GM10266 (cell line): Measurements from ENCODE around the gene FNDC3B.

Source experiments
- DNase-seq: peaks from one replicate; pipeline ENCODE4 v3.0.0; 2012; ENCODE audit errors: extremely low spot score
- CTCF ChIP-seq: IDR thresholded peaks from 2 replicates; pipeline ENCODE4 v1.5.1; 2012; ENCODE audit warnings: mild to moderate bottlenecking, low read depth; ENCODE audit not compliant: control insufficient read depth, insufficient read depth; ENCODE audit errors: missing control alignments

The FNDC3B gene

DNA sequence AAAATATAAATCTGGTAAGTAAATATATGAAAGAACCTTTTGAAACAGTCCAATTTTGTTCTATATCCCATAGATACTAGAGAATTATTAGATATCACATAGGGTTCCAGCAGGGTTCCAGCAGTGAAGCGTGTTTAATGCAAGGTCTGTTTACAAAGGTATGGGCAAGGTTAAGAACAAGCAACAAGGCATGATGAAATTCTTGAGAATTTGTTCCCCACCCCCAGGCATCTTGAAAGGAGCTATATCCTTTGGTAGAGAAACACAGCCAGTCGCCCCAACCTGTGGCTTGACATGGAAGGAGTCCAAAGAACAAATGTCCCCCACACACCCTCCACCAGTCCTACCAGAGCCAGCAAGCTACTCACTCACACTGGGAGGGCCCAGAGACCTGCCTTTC is 18.6 kb upstream of the FNDC3B start:
- TF ChIP-seq CTCF: no peak
- no peak for DNase-seq

DNA sequence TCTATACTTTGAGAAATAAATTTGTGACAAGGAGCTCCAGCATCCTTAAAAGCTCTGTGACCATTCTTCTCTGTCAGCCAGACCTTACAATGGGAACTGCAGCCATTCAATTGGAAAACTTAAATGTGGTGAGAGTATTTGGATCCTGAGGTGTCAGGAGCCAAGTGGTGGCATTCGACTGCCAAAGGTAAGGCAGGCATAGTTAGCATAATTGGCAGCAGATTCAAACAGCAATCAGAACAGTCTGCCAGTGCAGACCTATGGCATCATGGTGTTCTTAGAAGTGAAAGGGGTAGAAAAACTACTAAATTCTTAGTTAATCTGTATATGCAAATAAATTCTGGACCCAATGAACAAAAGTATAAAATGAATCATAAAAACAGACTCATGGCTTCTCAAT is 18.2 kb upstream of the FNDC3B start:
- DNase-seq: no peak
- TF ChIP-seq CTCF: no peak

- no peak for TF ChIP-seq CTCF
- no peak for DNase-seq
Observed at GRCh38 chr3:172021859-172022258, 17.5 kb upstream of the FNDC3B start.

- no peak for TF ChIP-seq CTCF
- no peak for DNase-seq
Observed at GRCh38 chr3:172023915-172024314, 15.5 kb upstream of the FNDC3B start.

GRCh38 chr3:172024679-172025078 is 14.7 kb upstream of the FNDC3B start:
- no peak for DNase-seq
- no peak for TF ChIP-seq CTCF

- no peak for TF ChIP-seq CTCF
- no peak for DNase-seq
Observed at GRCh38 chr3:172029425-172030098, 9.8 kb upstream of the FNDC3B start.

DNA sequence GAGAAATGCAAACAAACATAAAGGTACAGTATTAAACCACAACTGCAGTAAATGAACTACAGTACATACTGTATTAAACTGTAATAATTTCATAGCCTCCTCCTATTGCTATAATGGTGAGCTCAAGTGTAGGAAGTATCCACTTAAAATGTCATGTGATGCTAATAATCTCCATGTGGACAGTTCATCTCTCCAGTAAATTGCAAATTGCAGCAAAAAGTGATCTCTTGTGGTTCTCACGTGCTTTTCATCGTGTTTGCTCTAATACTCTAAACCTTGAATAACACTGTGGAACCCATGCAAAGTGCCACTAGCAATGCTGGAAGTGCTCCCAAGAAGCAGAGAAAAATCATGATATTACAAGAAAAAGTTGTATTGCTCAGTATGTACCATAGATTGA is 9.2 kb upstream of the FNDC3B start:
- TF ChIP-seq CTCF: no peak
- no peak for DNase-seq
